HFF-Myc (cell line): ENCODE data around the gene FOXP1.

Experiments used
- DNase-seq: peaks from one replicate; pipeline ENCODE4 v3.0.0-alpha.2; 2011; ENCODE audit warnings: low read depth; ENCODE audit errors: extremely low read depth
- H3K4me3 ChIP-seq: replicated peaks from 2 replicates; pipeline ENCODE4 v1.5.1; 2011; ENCODE audit warnings: low read depth, mild to moderate bottlenecking, control low read depth, low read length
- TF ChIP-seq, protein P1 (sequence below): IDR thresholded peaks from 2 replicates; pipeline ENCODE4 v1.5.1; 2012; ENCODE audit warnings: mild to moderate bottlenecking, low read depth, low read length, control low read depth; ENCODE audit errors: missing control alignments

FOXP1 gene

GRCh38 chr3:71265365-71265915, 318.1 kb downstream of the FOXP1 start:
- no peak for DNase-seq
- no peak overlapping the region for H3K4me3 ChIP-seq

GRCh38 chr3:71264840-71265239, 318.7 kb downstream of the FOXP1 start:
- TF ChIP-seq, protein P1, sequence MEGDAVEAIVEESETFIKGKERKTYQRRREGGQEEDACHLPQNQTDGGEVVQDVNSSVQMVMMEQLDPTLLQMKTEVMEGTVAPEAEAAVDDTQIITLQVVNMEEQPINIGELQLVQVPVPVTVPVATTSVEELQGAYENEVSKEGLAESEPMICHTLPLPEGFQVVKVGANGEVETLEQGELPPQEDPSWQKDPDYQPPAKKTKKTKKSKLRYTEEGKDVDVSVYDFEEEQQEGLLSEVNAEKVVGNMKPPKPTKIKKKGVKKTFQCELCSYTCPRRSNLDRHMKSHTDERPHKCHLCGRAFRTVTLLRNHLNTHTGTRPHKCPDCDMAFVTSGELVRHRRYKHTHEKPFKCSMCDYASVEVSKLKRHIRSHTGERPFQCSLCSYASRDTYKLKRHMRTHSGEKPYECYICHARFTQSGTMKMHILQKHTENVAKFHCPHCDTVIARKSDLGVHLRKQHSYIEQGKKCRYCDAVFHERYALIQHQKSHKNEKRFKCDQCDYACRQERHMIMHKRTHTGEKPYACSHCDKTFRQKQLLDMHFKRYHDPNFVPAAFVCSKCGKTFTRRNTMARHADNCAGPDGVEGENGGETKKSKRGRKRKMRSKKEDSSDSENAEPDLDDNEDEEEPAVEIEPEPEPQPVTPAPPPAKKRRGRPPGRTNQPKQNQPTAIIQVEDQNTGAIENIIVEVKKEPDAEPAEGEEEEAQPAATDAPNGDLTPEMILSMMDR = no peak

More at GRCh38 chr3:71265365-71265915, 318.1 kb downstream of the FOXP1 start:
- TF ChIP-seq, protein P1 = no peak

DNA sequence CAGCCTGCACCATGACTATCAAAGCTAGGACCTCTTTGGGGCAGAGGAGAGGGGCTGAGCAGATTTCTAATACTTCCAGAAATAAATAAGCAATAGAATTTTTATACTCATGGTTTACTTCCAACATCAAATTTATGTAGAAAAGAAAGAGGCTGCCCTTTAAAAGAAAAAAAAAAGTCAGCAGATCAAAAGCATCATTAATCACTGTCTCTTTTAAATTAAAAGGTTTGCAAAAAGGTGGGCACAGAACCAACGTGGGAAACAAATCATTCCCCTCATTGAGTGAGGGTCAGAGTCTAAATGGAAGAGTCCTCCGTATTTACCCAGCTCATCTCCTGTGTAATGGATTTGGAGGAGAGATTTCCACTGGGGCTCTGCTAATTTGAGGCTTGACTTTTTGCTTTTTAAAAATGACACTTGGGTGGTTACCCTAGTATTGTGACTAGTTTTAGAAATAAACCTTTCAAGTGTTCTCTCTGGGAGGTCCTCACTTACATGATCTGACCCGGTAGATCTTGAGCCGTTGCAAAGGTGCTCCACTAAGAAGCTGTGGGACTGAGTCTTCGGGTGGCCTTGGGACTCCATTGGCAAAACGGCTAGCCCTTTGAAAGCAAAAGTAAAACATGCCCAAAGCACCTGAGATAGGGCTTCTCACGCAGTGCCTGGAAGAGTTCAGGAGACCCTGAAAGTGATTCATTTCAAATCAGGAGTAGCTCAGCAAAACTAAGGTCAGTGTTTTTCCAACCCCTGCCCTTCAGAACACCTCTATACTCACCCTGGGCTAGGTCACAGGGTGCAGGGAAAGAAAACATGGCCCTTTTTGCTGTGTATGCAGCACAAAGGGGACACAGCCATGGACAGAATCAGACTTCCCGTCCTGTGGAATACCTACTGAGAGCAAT, 320.9 kb downstream of the FOXP1 start:
- DNase-seq = no peak
- TF ChIP-seq, protein P1 = no peak
- H3K4me3 ChIP-seq = no peak overlapping the region

More at GRCh38 chr3:71264840-71265239, 318.7 kb downstream of the FOXP1 start:
- H3K4me3 ChIP-seq = no peak overlapping the region
- DNase-seq = no peak

DNA sequence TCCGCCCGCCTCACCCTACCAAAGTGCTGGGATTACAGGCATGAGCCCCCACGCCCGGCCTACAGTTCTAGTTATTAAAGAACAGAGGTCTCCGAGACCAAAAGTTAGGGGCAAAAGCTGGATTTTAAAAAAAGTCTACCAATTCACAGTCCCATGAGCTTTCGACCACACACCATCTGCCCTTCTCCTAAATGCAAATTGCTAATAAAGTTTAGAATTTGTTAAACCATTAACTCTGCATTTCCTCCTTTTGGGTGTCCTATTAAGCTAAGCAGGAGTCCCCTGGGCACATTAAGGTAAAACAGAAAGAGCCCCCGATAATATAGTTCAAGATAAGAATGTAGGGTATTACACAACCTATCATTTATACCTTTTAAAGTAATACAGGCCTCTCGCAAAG, 322.7 kb downstream of the FOXP1 start:
- no peak overlapping the region for H3K4me3 ChIP-seq
- TF ChIP-seq, protein P1 = no peak
- DNase-seq = no peak

DNA sequence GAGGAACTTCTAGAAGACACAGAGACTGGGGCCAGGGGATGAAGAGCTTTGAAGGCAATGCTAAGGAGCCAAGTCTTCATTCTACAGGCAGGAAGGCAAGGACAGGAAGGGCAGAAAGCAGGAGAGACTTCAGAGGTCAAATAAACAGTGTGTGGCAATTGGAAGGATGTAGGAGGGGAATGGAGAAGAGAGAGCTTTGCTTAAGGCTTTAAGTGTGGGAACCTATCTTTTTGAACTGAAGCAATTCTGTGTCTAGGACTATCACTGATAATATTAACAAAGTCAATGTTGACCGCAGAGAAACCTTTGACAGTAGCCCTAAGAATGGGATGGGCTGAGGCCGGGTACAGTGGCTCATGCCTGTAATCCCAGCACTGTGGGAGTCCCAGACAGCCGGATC, 325.0 kb downstream of the FOXP1 start:
- no peak for DNase-seq
- TF ChIP-seq, protein P1 = no peak
- H3K4me3 ChIP-seq = no peak overlapping the region

DNA sequence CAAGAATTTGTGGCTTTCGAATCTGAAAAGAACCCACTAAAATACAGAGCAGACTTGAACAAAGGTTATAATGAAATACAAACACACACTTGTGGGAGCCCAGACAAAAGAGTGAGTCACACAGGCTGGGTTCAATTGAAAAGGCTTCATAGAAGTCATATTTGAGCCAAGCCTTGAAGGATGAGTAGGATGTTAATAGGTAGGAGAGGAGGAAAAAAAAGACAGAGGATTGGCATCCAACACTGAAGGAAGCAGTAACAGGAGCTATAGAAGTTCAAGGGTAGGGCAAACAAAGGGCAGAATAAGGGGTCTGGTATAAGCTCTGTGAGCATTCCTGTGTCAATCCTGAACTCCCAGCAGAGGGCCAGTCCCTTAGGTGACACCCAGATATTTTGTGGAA, 325.4 kb downstream of the FOXP1 start:
- no peak for DNase-seq
- TF ChIP-seq, protein P1 = no peak
- H3K4me3 ChIP-seq = no peak overlapping the region
